Esophagus squamous epithelium (tissue), 5 donors: ENCODE measurements around the gene ZNF491. TPM values are rescaled to one million over a fixed set of nuclear protein-coding genes. Genes with fewer than 3 reads are reported as not detected.
A peak's percentile ranks its signal among the peaks of the same experiment; 100 is the strongest.

ENCODE experiments used
- DNase-seq: peaks from one replicate; lab custom pipeline; 2025; lab: John Stamatoyannopoulos, UW
- H3K27ac ChIP-seq, 4 donors: fragments of 200-600 bp; sonication (generic); one replicate each; pipeline ENCODE4 v1.5.1; 2016 to 2019; ENCODE audit warnings: mild to moderate bottlenecking in 1 of 4
- H3K27me3 ChIP-seq, 4 donors: fragments of 200-600 bp; sonication (generic); 1 replicate in 3 of 4; 2 replicates in 1 of 4; pipeline versions ENCODE4 v1.5.1 to v1.6.0; 2017 to 2021; ENCODE audit warnings: antibody characterized with exemption in 1 of 4
- H3K36me3 ChIP-seq, 3 donors: fragments of 200-600 bp; sonication (generic); one replicate each; pipeline ENCODE4 v1.5.1; 2016 to 2019
- H3K4me1 ChIP-seq, 3 donors: fragments of 200-600 bp; sonication (generic); one replicate each; pipeline ENCODE4 v1.5.1; 2017 to 2019
- H3K4me3 ChIP-seq, 4 donors: fragments of 200-600 bp; sonication (generic); 1 replicate in 3 of 4; 2 replicates in 1 of 4; pipeline ENCODE4 v1.5.1; 2016 to 2019; ENCODE audit warnings: mild to moderate bottlenecking in 2 of 4, moderate library complexity in 1 of 4
- H3K9me3 ChIP-seq, 3 donors: fragments of 200-600 bp; sonication (generic); one replicate each; pipeline ENCODE4 v1.5.1; 2016 to 2019
- CTCF ChIP-seq, 6 experiments: fragments of 450-650 bp in 4 of 6; fragments of 200-600 bp in 2 of 6; sonication (generic) in 2 of 6; IDR thresholded peaks; one replicate each; pipeline ENCODE4 v1.5.1; 2016 to 2019; ENCODE audit warnings: antibody characterized with exemption in 6 of 6, mild to moderate bottlenecking in 4 of 6, moderate library complexity in 4 of 6
- POLR2A ChIP-seq, 4 donors: fragments of 450-650 bp; IDR thresholded peaks; one replicate each; pipeline ENCODE4 v1.6.1; 2017; ENCODE audit warnings: antibody characterized with exemption in 4 of 4, mild to moderate bottlenecking in 4 of 4, moderate library complexity in 3 of 4
- WGBS, 2 donors: methylation state at CpG; one replicate each; pipeline ENCODE4 v1.1.5; 2018; 5-methylcytosine and 5-hydroxymethylcytosine counted together
- intact Hi-C: fragments of 100-400 bp; cut with DNase I; formaldehyde crosslinking; loops from one replicate; pipeline ENCODE4 v1.15.0; 2022
- total RNA-seq, 4 donors: library from RNA; depleted of rRNA; stranded (reverse); fragments of >200 nt; gene quantifications; one replicate each; pipeline ENCODE4 v1.1.0, GENCODE V29; 2016
- donor health status: DM: yes; HTN: yes; CAD: no.

ZNF491 gene
- total RNA-seq, 4 donors from 2014 or later, result 0.13 to 2.3 (median 0.82) TPM

DNA sequence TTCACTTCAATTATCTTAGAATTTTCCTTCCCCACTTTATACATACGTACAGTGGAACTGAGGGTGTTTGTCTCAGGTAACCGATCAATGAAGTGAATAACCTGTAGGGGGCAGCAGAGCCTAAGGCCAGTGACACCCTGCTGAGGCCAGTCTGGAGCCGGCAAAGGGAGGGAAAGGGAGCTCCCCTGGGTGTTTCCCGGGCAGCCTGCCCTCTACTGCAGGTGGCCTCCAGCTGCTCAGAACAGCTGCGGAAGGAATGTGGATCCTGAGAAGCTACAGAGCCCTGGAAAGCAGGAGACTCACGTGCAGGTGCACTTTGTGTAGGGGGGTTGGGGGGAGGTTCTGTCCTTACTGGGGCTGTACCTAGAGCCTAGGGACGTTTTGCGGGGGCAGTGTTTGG is 832 bp upstream of the ZNF491 start:
- Histone ChIP-seq H3K27ac (peak overlapping the region in 2 of 4 donors; percentile 84 to 87), H3K36me3 (no peaks in the 10 kb centered on the region), H3K4me1 (peaks cover 7 to 26% (median 11%) of the 10 kb centered on the region in 3 donors), H3K4me3 (peak overlapping the region in 2 of 4 donors; percentile 67 to 82), H3K9me3 (no peaks in the 10 kb centered on the region), H3K27me3 (no peaks in the 10 kb centered on the region)
- TF ChIP-seq CTCF (IDR thresholded peaks at IDR 0.05) (peak; percentile 83 to 94 (median 88)), POLR2A (IDR thresholded peaks at IDR 0.05) (no peak)
- DNase-seq, result no peak
- intact Hi-C loops, result loop anchor here (5.0 kb wide), 1 partner anchor 345 kb away; the partner anchor contains the start of gene ZNF20
- 2 to 13% methylated on average over 4 to 7 of the region's 8 CpGs for WGBS, 2 donors

- intact Hi-C loops, result no loop called here
- H3K4me1 ChIP-seq, result no peaks in the 10 kb centered on the region
- no peaks in the 10 kb centered on the region for H3K27me3 ChIP-seq
- TF ChIP-seq CTCF (IDR thresholded peaks at IDR 0.05) (no peak), POLR2A (IDR thresholded peaks at IDR 0.05) (no peak)
- 89 to 92% methylated on average over 11 of the region's 11 CpGs for WGBS, 2 donors
- H3K9me3 ChIP-seq, result peaks cover 5 to 35% (median 31%) of the 10 kb centered on the region in 3 donors
- H3K4me3 ChIP-seq, result no peak overlapping the region
- H3K36me3 ChIP-seq, result peaks cover 0 to 24% (median 6%) of the 10 kb centered on the region in 3 donors
- no peak overlapping the region for H3K27ac ChIP-seq
- no peak for DNase-seq
These were observed 8.2 kb downstream of the ZNF491 start for GRCh38 chr19:11806354-11807098.

DNA sequence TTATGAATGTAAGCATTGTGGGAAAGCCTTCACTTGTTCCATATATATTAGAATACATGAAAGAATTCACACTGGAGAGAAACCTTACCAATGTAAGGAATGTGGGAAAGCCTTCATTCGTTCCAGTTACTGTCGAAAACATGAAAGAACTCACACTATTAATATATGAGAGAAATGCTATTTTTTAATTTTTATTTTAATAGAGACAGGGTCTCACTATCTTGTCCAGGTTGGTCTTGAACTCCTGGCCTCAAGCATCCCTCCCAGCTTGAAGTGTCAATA is 8.7 kb downstream of the ZNF491 start:
- H3K27me3 ChIP-seq, result no peaks in the 10 kb centered on the region
- no peaks in the 10 kb centered on the region for H3K4me1 ChIP-seq
- WGBS, 2 donors, result 85 to 100% methylated on average over 2 of the region's 2 CpGs
- intact Hi-C loops, result no loop called here
- peaks cover 0 to 24% (median 6%) of the 10 kb centered on the region in 3 donors for H3K36me3 ChIP-seq
- no peak for TF ChIP-seq POLR2A (IDR thresholded peaks at IDR 0.05)
- no peak overlapping the region for H3K27ac ChIP-seq
- H3K9me3 ChIP-seq, result peaks cover 5 to 35% (median 31%) of the 10 kb centered on the region in 3 donors
- no peak overlapping the region for H3K4me3 ChIP-seq
- DNase-seq, result no peak

DNA sequence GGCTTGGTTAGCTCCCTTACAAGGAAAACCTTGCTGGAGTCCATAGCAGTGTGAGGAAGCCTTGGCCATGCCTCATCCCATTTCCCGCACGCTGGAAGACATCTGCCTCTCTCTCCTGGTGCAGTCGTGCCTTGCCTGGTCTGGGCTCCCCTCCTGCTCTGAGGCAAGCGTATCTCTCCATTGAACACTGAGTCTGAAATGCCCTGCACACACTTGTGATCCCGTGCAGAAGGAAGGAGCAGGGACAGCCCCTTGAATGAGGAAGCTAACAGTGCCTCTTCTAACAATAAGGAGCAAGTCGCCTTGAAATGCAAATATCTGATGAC is 15.3 kb downstream of the ZNF491 start:
- no peak for DNase-seq
- Histone ChIP-seq H3K4me1 (peaks cover 0 to 32% (median 13%) of the 10 kb centered on the region in 3 donors), H3K27me3 (no peaks in the 10 kb centered on the region), H3K9me3 (peaks cover 0 to 20% (median 0%) of the 10 kb centered on the region in 3 donors), H3K4me3 (peak overlapping the region; percentile 66 to 84 (median 79)), H3K36me3 (peaks cover 0 to 22% (median 0%) of the 10 kb centered on the region in 3 donors), H3K27ac (peak overlapping the region; percentile 91 to 95 (median 94))
- intact Hi-C loops, result no loop called here
- TF ChIP-seq POLR2A (IDR thresholded peaks at IDR 0.05) (no peak), CTCF (IDR thresholded peaks at IDR 0.05) (no peak)
- no CpG with 5 or more reads among the region's 6 CpGs for WGBS, 2 donors

DNA sequence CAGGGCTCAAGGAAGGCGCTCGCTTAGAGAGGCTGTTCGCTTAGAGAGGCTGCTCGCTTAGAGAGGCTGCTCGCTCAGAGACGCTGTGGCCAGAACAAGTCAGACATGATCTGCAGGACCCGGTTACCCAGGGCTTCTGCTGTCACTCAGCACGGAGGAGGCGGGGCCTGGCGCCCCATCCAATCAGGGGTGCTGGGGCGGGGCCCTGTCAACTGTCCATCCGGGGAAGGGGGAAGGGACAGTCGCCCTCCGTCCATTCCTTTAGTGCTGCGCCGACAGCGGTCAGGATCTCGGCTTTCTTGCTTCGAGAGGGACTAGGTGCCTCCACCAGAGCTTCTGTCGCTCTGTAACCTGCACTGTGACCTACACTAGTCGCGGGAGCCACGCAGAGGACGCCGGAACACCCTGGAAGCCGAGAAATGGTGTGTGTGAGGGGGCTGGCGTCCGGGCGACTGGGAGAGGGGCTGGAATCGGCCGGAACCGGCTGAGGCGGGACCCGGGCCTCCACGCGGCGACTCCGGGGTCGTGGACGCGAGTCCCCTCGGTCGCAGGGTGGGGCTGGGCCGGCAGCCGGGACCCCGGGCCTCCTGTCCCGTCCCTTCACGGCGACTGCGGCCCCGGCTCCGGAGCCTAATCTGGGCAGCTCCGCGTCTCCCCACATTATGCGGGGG is 15.8 kb downstream of the ZNF491 start, which contains the start of gene ZNF440:
Gene ZNF440 (plus strand): TSS at position 245 of the 671 bp plus-strand sequence. CDS start 175 bp downstream, at position 420.
- TF ChIP-seq CTCF (IDR thresholded peaks at IDR 0.05), result no peak
- TF ChIP-seq POLR2A (IDR thresholded peaks at IDR 0.05), result peak in 3 of 4 donors; percentile 79 to 89 (median 83)
- Histone ChIP-seq H3K36me3 (peaks cover 0 to 27% (median 0%) of the 10 kb centered on the region in 3 donors), H3K4me1 (peaks cover 0 to 32% (median 13%) of the 10 kb centered on the region in 3 donors), H3K4me3 (peak within 1 kb of the TSS; percentile 66 to 84 (median 79)), H3K27ac (peak within 1 kb of the TSS; percentile 91 to 95 (median 94)), H3K27me3 (no peaks in the 10 kb centered on the region), H3K9me3 (peaks cover 0 to 24% (median 0%) of the 10 kb centered on the region in 3 donors)
- DNase-seq, result peak; percentile 73
- intact Hi-C loops, result no loop called here
- WGBS, 2 donors, result 0% methylated on average over 1 to 4 of the region's 55 CpGs
